HepG2 (cell line): Measurements from ENCODE around the gene SBK3. TPM values are rescaled to one million over a fixed set of nuclear protein-coding genes. Genes with fewer than 3 reads are reported as not detected.

Source experiments
- ATF7 ChIP-seq, 2 experiments: fragments of 450-650 bp in 1 of 2; sonication (generic) in 1 of 2; formaldehyde crosslinking in 1 of 2; IDR thresholded peaks; 2 replicates each; pipeline versions ENCODE4 v1.4.0 to v1.6.1; 2016 to 2020; ENCODE audit warnings: antibody characterized with exemption in 1 of 2, mild to moderate bottlenecking in 1 of 2, missing genetic modification reagents in 1 of 2
- CTCF ChIP-seq: sonication (generic); formaldehyde crosslinking; IDR thresholded peaks from 2 replicates; pipeline ENCODE4 v1.5.0; 2020; ENCODE audit warnings: mild to moderate bottlenecking, missing genetic modification reagents, moderate library complexity
- DPF2 ChIP-seq: sonication (generic); formaldehyde crosslinking; IDR thresholded peaks from 2 replicates; pipeline ENCODE4 v1.4.0; 2020; ENCODE audit warnings: mild to moderate bottlenecking, low read depth, missing genetic modification reagents, borderline replicate concordance
- GABPA ChIP-seq, 2 experiments: IDR thresholded peaks; 2 replicates each; pipeline ENCODE4 v1.6.1; 2011 to 2016; ENCODE audit warnings: low read depth in 2 of 2, low read length in 1 of 2, missing biosample characterization in 1 of 2, missing genetic modification characterization in 1 of 2
- GPN1 ChIP-seq: sonication (generic); formaldehyde crosslinking; IDR thresholded peaks from 2 replicates; pipeline ENCODE4 v1.5.1; 2020; ENCODE audit warnings: missing genetic modification reagents, borderline replicate concordance
- HMG20A ChIP-seq: IDR thresholded peaks from 2 replicates; pipeline ENCODE4 v1.6.1; 2016; ENCODE audit warnings: borderline replicate concordance
- KLF15 ChIP-seq: sonication (generic); formaldehyde crosslinking; IDR thresholded peaks from 2 replicates; pipeline ENCODE4 v1.8.1; 2023; ENCODE audit warnings: borderline replicate concordance, mild to moderate bottlenecking, inconsistent platforms, missing genetic modification reagents, mixed read lengths
- MTA1 ChIP-seq: sonication (generic); formaldehyde crosslinking; IDR thresholded peaks from 2 replicates; pipeline ENCODE4 v1.4.0; 2020; ENCODE audit warnings: missing genetic modification reagents, mild to moderate bottlenecking, borderline replicate concordance
- NFIB ChIP-seq: sonication (generic); formaldehyde crosslinking; IDR thresholded peaks from 2 replicates; pipeline ENCODE4 v1.9.0; 2021; ENCODE audit warnings: missing genetic modification reagents, mild to moderate bottlenecking, borderline replicate concordance
- NFYB ChIP-seq: sonication (generic); formaldehyde crosslinking; IDR thresholded peaks from 2 replicates; pipeline ENCODE4 v1.4.0; 2020; ENCODE audit warnings: missing genetic modification reagents
- ONECUT2 ChIP-seq: sonication (generic); formaldehyde crosslinking; IDR thresholded peaks from 2 replicates; pipeline ENCODE4 v1.4.0; 2020; ENCODE audit warnings: missing genetic modification reagents
- PITX1 ChIP-seq: sonication (generic); formaldehyde crosslinking; IDR thresholded peaks from 2 replicates; pipeline ENCODE4 v1.5.1; 2020; ENCODE audit warnings: mild to moderate bottlenecking, missing genetic modification reagents
- REPIN1 ChIP-seq: sonication (generic); formaldehyde crosslinking; IDR thresholded peaks from 2 replicates; pipeline ENCODE4 v1.8.0; 2022; ENCODE audit warnings: missing genetic modification reagents, low read depth, mild to moderate bottlenecking, borderline replicate concordance
- SNAPC2 ChIP-seq: sonication (generic); formaldehyde crosslinking; IDR thresholded peaks from 2 replicates; pipeline ENCODE4 v1.8.1; 2022; ENCODE audit warnings: mild to moderate bottlenecking, missing genetic modification reagents
- SOX13 ChIP-seq, 3 experiments: fragments of 450-650 bp in 1 of 3; sonication (generic) in 1 of 3; formaldehyde crosslinking in 1 of 3; IDR thresholded peaks in 2 of 3; conservative IDR thresholded peaks in 1 of 3; 2 replicates each; pipeline versions ENCODE4 v1.5.0 to v1.6.1; 2016 to 2020; ENCODE audit warnings: antibody characterized with exemption in 1 of 3, mild to moderate bottlenecking in 1 of 3, missing compliant biosample characterization in 1 of 3, missing genetic modification reagents in 1 of 3, moderate library complexity in 1 of 3
- ZBTB14 ChIP-seq: sonication (generic); formaldehyde crosslinking; IDR thresholded peaks from 2 replicates; pipeline ENCODE4 v1.4.0; 2020; ENCODE audit warnings: missing genetic modification reagents
- ZBTB34 ChIP-seq: sonication (generic); formaldehyde crosslinking; IDR thresholded peaks from 2 replicates; pipeline ENCODE4 v1.8.0; 2022; ENCODE audit warnings: mild to moderate bottlenecking, missing genetic modification reagents
- ZBTB44 ChIP-seq: sonication (generic); formaldehyde crosslinking; IDR thresholded peaks from 2 replicates; pipeline ENCODE4 v1.4.0; 2020; ENCODE audit warnings: missing genetic modification reagents
- ZNF12 ChIP-seq: sonication (generic); formaldehyde crosslinking; IDR thresholded peaks from 2 replicates; pipeline ENCODE4 v1.5.0; 2020; ENCODE audit warnings: missing genetic modification reagents
- ZNF343 ChIP-seq: sonication (generic); formaldehyde crosslinking; IDR thresholded peaks from 2 replicates; pipeline ENCODE4 v1.4.0; 2020; ENCODE audit warnings: mild to moderate bottlenecking, missing genetic modification reagents
- ZNF430 ChIP-seq: sonication (generic); formaldehyde crosslinking; IDR thresholded peaks from 2 replicates; pipeline ENCODE4 v1.9.0; 2021; ENCODE audit warnings: mild to moderate bottlenecking, missing genetic modification reagents
- ZNF740 ChIP-seq: sonication (generic); formaldehyde crosslinking; IDR thresholded peaks from 2 replicates; pipeline ENCODE4 v1.4.0; 2020; ENCODE audit warnings: missing genetic modification reagents
- ZSCAN20 ChIP-seq: sonication (generic); formaldehyde crosslinking; IDR thresholded peaks from 2 replicates; pipeline ENCODE4 v1.4.0; 2020; ENCODE audit warnings: missing genetic modification reagents, mild to moderate bottlenecking, borderline replicate concordance
- polyA plus RNA-seq, 8 experiments: library from polyadenylated mRNA; depleted of rRNA in 3 of 8; stranded (reverse) in 7 of 8; unstranded in 1 of 8; fragments of >200 nt; fragmentation: Illumina TruSeq in 4 of 8; extraction: Trizol in 4 of 8; gene quantifications; 2 replicates each; pipeline versions ENCODE4 v1.2.1 to v1.2.3, GENCODE V29; 2011 to 2016; ENCODE audit warnings: low read depth in 4 of 8, missing spikeins in 1 of 8, mixed read lengths in 1 of 8; ENCODE audit not compliant: insufficient read depth in 1 of 8
- total RNA-seq, 5 experiments: library from RNA; depleted of rRNA; stranded (reverse); fragments of >200 nt; fragmentation: Illumina TruSeq; extraction: Trizol; gene quantifications; 2 replicates each; pipeline ENCODE4 v1.2.3, GENCODE V29; 2016; ENCODE audit warnings: low read depth in 1 of 5

The SBK3 gene
- total and polyA plus RNA-seq, 2 of the 13 experiments (the other 11 are each of a cell fraction or from before 2014, with no cell fraction given), result 0.66 to 0.77 TPM

GRCh38 chr19:55580628-55581144 is 35.3 kb upstream of the SBK3 start, which contains the start of gene ZNF579 (continued):
- TF ChIP-seq ZNF343 (CRISPR knock-in tag) (0 out of 2 replicates have a peak, but pooled peaks have one; percentile 55), ZSCAN20 (no peak; the same call in 1 of the 2 replicates), ZNF430 (CRISPR knock-in tag) (peak; percentile 70), NFYB (no peak), ZNF12 (CRISPR knock-in tag) (peak; percentile 52; the same call in 1 of the 2 replicates), MTA1 (CRISPR knock-in tag) (peak; percentile 55; the same call in 1 of the 2 replicates), KLF15 (CRISPR knock-in tag) (no peak), ZBTB34 (CRISPR knock-in tag) (no peak), ZNF740 (CRISPR knock-in tag) (peak; percentile 85; the same call in 1 of the 2 replicates), NFIB (CRISPR knock-in tag) (no peak), DPF2 (CRISPR knock-in tag) (no peak), ONECUT2 (no peak), GABPA (IDR thresholded peaks at IDR 0.05; ENCODE audit: low read depth, low read length) (peak; percentile 84), GABPA (CRISPR knock-in tag; IDR thresholded peaks at IDR 0.05; ENCODE audit: low read depth) (peak; percentile 93), REPIN1 (0 out of 2 replicates have a peak, but pooled peaks have one; percentile 45), PITX1 (CRISPR knock-in tag) (no peak), HMG20A (CRISPR knock-in tag) (no peak), SNAPC2 (CRISPR knock-in tag) (peak; percentile 65; the same call in 1 of the 2 replicates), ZBTB14 (CRISPR knock-in tag) (no peak), CTCF (CRISPR knock-in tag) (no peak; the same call in 1 of the 2 replicates), SOX13 (IDR thresholded peaks at IDR 0.05) (no peak), SOX13 (CRISPR knock-in tag; conservative IDR thresholded peaks at IDR 0.05 in 1 of 2, IDR thresholded peaks at IDR 0.05 in 1 of 2) (no peak), GPN1 (no peak), ZBTB44 (CRISPR knock-in tag) (no peak), ATF7 (IDR thresholded peaks at IDR 0.05) (no peak), ATF7 (CRISPR knock-in tag; IDR thresholded peaks at IDR 0.05) (peak; percentile 7; the same call in 1 of the 2 replicates)
